HEK293T (cell line): ENCODE results near the gene CXCL10.

Source experiments
- BHLHE40 ChIP-seq: fragments of 450-650 bp; IDR thresholded peaks from 2 replicates; pipeline ENCODE4 v1.6.1; 2016; ENCODE audit warnings: mild to moderate bottlenecking, moderate library complexity, borderline replicate concordance
- ELF4 ChIP-seq: fragments of 450-650 bp; IDR thresholded peaks from 2 replicates; pipeline ENCODE4 v1.6.1; 2017; ENCODE audit warnings: antibody characterized with exemption
- FOXA1 ChIP-seq: fragments of 450-650 bp; IDR thresholded peaks from 2 replicates; pipeline ENCODE4 v1.6.1; 2016; ENCODE audit warnings: mild to moderate bottlenecking
- FOXM1 ChIP-seq: fragments of 450-650 bp; IDR thresholded peaks from 2 replicates; pipeline ENCODE4 v1.6.1; 2017; ENCODE audit warnings: mild to moderate bottlenecking, borderline replicate concordance
- HDGF ChIP-seq: fragments of 450-650 bp; IDR thresholded peaks from 2 replicates; pipeline ENCODE4 v1.6.1; 2017; ENCODE audit warnings: antibody characterized with exemption, borderline replicate concordance
- NFRKB ChIP-seq: fragments of 450-650 bp; IDR thresholded peaks from 2 replicates; pipeline ENCODE4 v1.6.1; 2016; ENCODE audit warnings: mild to moderate bottlenecking, moderate library complexity
- TF ChIP-seq, protein P1 (sequence below): fragments of 450-650 bp; IDR thresholded peaks from 2 replicates; pipeline ENCODE4 v1.6.1; 2016

DNA sequence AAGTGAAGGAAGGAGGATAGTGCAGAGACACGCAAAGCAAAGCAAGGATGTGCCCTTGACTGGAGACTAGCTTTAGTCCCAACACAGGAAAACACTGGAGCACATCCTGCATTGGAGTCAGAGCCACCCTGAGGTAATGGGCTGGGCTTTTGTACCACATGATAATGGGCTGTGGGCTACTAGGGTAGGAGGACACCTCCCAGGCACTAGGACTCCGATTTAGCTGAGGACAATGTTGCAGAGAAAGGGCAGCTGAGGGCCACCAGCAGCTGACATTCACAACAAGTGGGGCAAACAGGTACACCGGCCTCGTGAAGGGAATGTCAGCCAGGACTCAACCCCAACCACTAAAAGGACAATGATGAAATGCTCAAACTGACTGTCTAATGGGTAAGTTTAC lies 42.7 kb downstream of the CXCL10 start:
- TF ChIP-seq NFRKB = no peak
- TF ChIP-seq HDGF = no peak
- TF ChIP-seq, protein P1, sequence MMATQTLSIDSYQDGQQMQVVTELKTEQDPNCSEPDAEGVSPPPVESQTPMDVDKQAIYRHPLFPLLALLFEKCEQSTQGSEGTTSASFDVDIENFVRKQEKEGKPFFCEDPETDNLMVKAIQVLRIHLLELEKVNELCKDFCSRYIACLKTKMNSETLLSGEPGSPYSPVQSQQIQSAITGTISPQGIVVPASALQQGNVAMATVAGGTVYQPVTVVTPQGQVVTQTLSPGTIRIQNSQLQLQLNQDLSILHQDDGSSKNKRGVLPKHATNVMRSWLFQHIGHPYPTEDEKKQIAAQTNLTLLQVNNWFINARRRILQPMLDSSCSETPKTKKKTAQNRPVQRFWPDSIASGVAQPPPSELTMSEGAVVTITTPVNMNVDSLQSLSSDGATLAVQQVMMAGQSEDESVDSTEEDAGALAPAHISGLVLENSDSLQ = no peak
- no peak for TF ChIP-seq BHLHE40
- no peak for TF ChIP-seq FOXA1
- no peak for TF ChIP-seq FOXM1
- no peak for TF ChIP-seq ELF4
